ENCODE measurements around the gene CFAP299. TPM values are rescaled to one million over a fixed set of nuclear protein-coding genes. Genes with fewer than 3 reads are reported as not detected.

The CFAP299 gene
- total and polyA plus RNA-seq, 9 of the 15 experiments (the other 6 are each of a cell fraction or from before 2014, with no cell fraction given), result 0.09 to 3.0 (median 0.76) TPM

GRCh38 chr4:80335554-80336358 lies at the start of gene CFAP299 (continued):
- no peak for TF ChIP-seq HSF4 (CRISPR knock-in tag; IDR thresholded peaks at IDR 0.05; ENCODE audit: borderline replicate concordance)

- Histone ChIP-seq H3K79me2 (ENCODE audit: control insufficient read depth, insufficient read depth, low read length) (no peaks in the 10 kb centered on the region), H3K4me3 (peak overlapping the region; percentile 19; the same call in 1 of the 2 replicates), H3K27me3 (ENCODE audit: control insufficient read depth in 2 of 2, insufficient read depth in 2 of 2, low read length in 2 of 2) (no peaks in the 10 kb centered on the region), H3K9me1 (ENCODE audit: control insufficient read depth, insufficient read depth, low read length) (no peaks in the 10 kb centered on the region), H4K20me1 (replicated peaks; ENCODE audit: control insufficient read depth, insufficient read depth, low read length) (no peaks in the 10 kb centered on the region), H3K27ac (ENCODE audit: extremely low read depth, low read depth, low read length) (peak overlapping the region; percentile 72), H3K9me3 (replicated peaks; ENCODE audit: control insufficient read depth, insufficient read depth, low read depth, low read length) (no peaks in the 10 kb centered on the region), H3K4me1 (replicated peaks in 1 of 2; ENCODE audit: control insufficient read depth in 2 of 2, insufficient read depth in 2 of 2, low read length in 2 of 2) (peaks cover 0 to 6% of the 10 kb centered on the region in 2 experiments; a peak in 1 of 5 replicates), H2AFZ (ENCODE audit: low read depth, low read length) (peak overlapping the region; percentile 96), H3K36me3 (ENCODE audit: control insufficient read depth, insufficient read depth, low read length) (no peaks in the 10 kb centered on the region), H3K4me2 (ENCODE audit: insufficient read depth, low read length) (peak overlapping the region; percentile 66), H3K9ac (ENCODE audit: insufficient read depth in 1 of 2, low read depth in 2 of 2, low read length in 2 of 2) (peak overlapping the region; percentile 77 to 80; a peak in 3 of 4 replicates)
- peak in 2 of 4 experiments; percentile 28 to 36 for DNase-seq (ENCODE audit: extremely low read depth in 1 of 4, low spot score in 3 of 4)
- ChIA-PET CTCF (ENCODE audit: low intra/inter-chr PET ratio) (no interaction called here), POLR2A (no interaction called here)
- BruUV-seq (replicated peaks), result no TSS peak
- in situ Hi-C loops (cut with MboI) (no loop called here), intact Hi-C loops (cut with micrococcal nuclease) (loop anchor here (5.0 kb wide), 1 partner anchor 51 kb away; the partner anchor contains the start of gene CFAP299)
- 4% methylated on average over 7 of the region's 7 CpGs for WGBS (ENCODE audit: insufficient coverage, low coverage, missing lambda C conversion rate)
- ATAC-seq, result peak; percentile 83
- no peak for FAIRE-seq
- TF ChIP-seq YBX1 (IDR thresholded peaks at IDR 0.05) (no peak), ZNF592 (IDR thresholded peaks at IDR 0.05) (peak; percentile 18; the same call in 1 of the 2 replicates), ZNF316 (IDR thresholded peaks at IDR 0.05) (peak; percentile 2; the same call in 1 of the 2 replicates), TBP (optimal IDR thresholded peaks at IDR 0.05; ENCODE audit: low read depth, low read length) (peak; percentile 15), MAZ (CRISPR knock-in tag; conservative IDR thresholded peaks at IDR 0.05 in 1 of 2, IDR thresholded peaks at IDR 0.05 in 1 of 2) (0 out of 4 replicates have a peak, but pooled peaks of 1 of the 2 experiments have one; percentile 9), BACH1 (tag; IDR thresholded peaks at IDR 0.05) (no peak), ETV6 (IDR thresholded peaks at IDR 0.05; ENCODE audit: borderline replicate concordance in 1 of 2, low read depth in 2 of 2, low read length in 1 of 2) (no peak), ETV6 (CRISPR knock-in tag; IDR thresholded peaks at IDR 0.05; ENCODE audit: borderline replicate concordance) (no peak), ZBTB11 (CRISPR knock-in tag; IDR thresholded peaks at IDR 0.05) (no peak), ZC3H8 (IDR thresholded peaks at IDR 0.05) (no peak), HOXB6 (CRISPR knock-in tag; IDR thresholded peaks at IDR 0.05; ENCODE audit: borderline replicate concordance) (no peak)
Observed at GRCh38 chr4:80286451-80286850, 49.1 kb upstream of the CFAP299 start.

Data from K562 (cell line).